Measurements from ENCODE around the gene ABL1.
"Not testable (repeated sequence)": the region's sequence is repeated elsewhere in the genome, so short reads cannot be mapped to it uniquely, and the experiment has no call there.

The ABL1 gene

DNA sequence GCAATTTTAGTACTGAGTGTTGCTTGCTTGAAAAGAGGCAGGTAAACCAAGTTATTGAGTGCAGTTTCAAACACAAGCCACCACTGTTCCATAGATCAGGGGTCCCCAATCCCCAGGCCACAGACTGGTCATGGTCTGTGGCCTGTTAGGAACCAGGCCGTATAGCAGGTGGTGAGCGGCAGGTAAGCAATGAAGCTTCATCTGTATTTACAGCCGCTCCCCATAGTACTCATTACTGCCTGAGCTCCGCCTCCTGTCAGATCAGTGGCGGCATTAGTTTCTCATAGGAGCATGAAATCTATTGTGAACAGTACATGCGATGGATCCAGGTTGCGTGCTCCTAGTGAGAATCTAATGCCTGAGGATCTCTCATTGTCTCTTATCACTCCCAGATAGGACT is 41.5 kb upstream of the ABL1 start:
- no peak for DNase-seq (ENCODE audit: extremely low spot score)
- no peak for TF ChIP-seq ARNT (IDR thresholded peaks at IDR 0.05)
- CTCF ChIA-PET, result no interaction called here
- POLR2A ChIA-PET, result no interaction called here

DNA sequence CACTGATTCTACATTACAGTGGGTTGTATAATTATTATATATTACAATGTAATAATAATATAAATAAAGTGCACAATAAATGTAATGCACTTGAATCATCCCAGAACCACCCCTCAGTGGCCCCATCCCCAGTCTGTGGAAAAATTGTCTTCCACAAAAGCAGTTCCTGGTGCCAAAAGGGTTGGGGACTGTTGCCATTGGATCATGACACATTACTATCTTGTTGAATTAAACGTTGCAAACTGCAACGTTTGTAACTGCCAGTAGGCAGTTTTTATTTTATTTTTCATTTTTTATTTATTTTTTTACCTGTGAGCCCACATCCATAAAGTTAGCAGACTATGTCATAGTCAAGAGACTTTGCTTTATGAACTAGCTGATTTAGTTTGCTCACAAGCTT is 41.0 kb upstream of the ABL1 start:
- POLR2A ChIA-PET, result interaction anchor here (1.4 kb wide), 1 partner anchor 8 kb away, joined by 3 read pairs; no protein-coding TSS in a partner anchor
- DNase-seq (ENCODE audit: extremely low spot score); CTCF ChIA-PET: not testable (repeated sequence)

DNA sequence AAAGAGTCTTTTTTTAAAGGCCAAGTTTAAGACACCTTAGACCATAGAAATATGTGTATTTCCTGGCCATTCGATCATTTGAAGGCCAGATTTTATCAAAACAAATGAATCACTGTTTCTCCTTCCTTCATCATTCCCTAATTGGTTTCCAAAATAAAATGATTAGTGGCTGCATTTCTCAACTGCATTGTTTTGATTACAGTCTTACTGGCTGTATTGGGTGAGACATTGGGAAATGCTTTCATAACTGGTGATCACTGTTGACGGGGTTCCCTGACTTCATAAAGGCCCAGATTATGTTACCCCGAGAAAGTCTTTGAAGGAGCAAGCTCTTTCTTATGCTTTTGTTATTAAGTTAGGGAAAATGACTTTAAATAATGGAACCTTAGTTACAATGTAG is 40.6 kb upstream of the ABL1 start:
- DNase-seq (ENCODE audit: extremely low spot score); CTCF ChIA-PET: not testable (repeated sequence)
- POLR2A ChIA-PET, result interaction anchor here (1.4 kb wide), 1 partner anchor 8 kb away, joined by 3 read pairs; no protein-coding TSS in a partner anchor

DNA sequence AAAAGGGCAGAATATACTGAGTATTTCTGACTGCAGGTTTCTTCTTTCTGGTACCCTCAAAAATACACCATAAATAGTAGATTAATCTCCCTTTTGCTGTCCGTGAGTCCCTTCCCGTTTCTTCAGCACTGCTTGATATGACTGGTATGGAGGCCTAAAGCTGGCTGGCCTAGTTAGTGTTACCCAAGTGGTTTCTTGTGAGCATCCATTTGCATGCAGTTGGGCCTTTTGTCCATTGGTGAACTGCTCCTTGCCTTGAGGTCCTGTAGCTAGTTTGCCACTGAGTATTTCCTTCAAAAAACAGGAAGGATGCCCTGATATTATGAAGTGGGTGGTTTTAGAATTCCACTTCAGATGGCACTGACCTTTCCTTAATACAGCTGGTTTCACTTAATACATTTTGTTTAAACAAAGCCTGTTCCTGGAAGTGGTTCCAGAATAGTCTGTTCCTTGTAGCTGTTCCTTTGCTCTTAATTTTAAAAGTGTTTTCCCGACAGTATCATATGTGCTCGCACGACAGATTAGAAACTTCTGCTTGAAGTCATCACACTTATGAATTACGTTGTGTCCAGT is 40.0 kb upstream of the ABL1 start:
- TF ChIP-seq BHLHE40 (IDR thresholded peaks at IDR 0.05; ENCODE audit: borderline replicate concordance) (no peak), ZNF384 (IDR thresholded peaks at IDR 0.05) (no peak), HDGF (IDR thresholded peaks at IDR 0.05; ENCODE audit: borderline replicate concordance) (no peak), FOXK2 (IDR thresholded peaks at IDR 0.05) (no peak), FOXA1 (IDR thresholded peaks at IDR 0.05) (no peak), LEF1 (IDR thresholded peaks at IDR 0.05; ENCODE audit: borderline replicate concordance) (no peak)
- TF ChIP-seq, protein P1, sequence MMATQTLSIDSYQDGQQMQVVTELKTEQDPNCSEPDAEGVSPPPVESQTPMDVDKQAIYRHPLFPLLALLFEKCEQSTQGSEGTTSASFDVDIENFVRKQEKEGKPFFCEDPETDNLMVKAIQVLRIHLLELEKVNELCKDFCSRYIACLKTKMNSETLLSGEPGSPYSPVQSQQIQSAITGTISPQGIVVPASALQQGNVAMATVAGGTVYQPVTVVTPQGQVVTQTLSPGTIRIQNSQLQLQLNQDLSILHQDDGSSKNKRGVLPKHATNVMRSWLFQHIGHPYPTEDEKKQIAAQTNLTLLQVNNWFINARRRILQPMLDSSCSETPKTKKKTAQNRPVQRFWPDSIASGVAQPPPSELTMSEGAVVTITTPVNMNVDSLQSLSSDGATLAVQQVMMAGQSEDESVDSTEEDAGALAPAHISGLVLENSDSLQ (IDR thresholded peaks at IDR 0.05), result no peak
- DNase-seq (ENCODE audit: extremely low spot score), result no peak
- ChIA-PET CTCF (no interaction called here), POLR2A (interaction anchor here (0.7 to 1.4 kb wide), 2 partner anchors 9 to 40 kb away, joined by 3 read pairs; partner anchors contain the start of gene ABL1)

DNA sequence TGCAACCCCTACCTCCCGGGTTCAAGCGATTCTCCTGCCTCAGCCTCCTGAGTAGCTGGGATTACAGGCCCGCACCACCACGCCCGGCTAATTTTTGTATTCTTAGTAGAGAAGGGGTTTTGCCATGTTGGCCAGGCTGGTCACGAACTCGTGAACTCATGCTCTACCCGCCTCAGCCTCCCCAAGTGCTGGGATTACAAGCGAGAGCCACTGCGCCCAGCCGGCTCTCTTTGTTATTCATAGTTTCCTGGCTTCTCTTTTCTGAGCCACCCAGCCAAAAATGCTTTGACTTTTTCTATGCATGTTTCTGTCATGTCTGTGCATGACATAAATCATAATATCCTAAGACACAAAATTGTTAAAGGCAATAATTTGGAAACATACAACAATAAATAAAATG is 31.9 kb upstream of the ABL1 start:
- DNase-seq (ENCODE audit: extremely low spot score); CTCF ChIA-PET; POLR2A ChIA-PET: not testable (repeated sequence)

DNA sequence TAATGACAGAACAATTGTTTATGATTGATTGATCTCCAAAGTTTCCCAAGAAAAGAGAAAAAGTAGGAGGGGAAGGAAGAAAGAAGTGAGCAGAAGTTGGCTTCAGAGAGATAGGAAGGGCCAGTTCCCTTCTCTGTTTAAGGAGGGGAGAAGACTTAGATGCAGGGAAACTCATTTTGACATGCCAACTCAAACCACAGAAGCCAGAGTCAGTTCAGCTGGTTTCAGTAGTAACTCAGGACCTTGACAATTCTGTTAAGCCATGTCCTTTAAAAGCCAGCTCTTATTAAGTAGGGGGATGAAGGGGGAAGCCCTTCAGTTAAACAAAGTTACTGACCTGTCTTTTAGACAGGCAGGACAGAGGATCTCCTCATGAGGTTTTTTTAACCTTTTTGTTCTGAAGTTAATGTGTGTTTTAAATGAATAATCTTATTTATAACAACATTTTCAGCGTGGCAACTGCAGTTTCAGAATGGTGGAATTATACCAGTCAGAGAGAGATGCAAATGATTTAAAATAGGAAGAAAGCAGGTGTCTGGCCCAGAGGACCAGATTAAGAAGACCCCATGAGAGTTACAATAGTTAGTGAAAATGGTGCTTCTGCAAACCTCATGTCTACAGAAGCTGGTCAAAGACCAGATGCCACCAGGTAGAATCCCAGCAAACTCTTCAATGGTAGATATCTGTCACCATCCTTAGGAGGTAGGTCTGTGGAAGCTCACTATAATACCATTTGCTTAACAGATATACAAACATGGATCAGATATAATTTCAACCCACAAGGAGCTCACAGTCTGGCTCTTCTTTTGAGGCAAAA is 29.3 kb upstream of the ABL1 start:
- no peak for DNase-seq (ENCODE audit: extremely low spot score)
- ChIA-PET CTCF (no interaction called here), POLR2A (interaction anchor here (1.2 kb wide), 1 partner anchor 113 kb away, joined by 3 read pairs; the partner anchor contains the start of gene EXOSC2)
- TF ChIP-seq ARNT (IDR thresholded peaks at IDR 0.05), result no peak
- TF ChIP-seq BHLHE40 (IDR thresholded peaks at IDR 0.05; ENCODE audit: borderline replicate concordance), result no peak
- TF ChIP-seq CTBP1 (IDR thresholded peaks at IDR 0.05; ENCODE audit: borderline replicate concordance), result no peak
- TF ChIP-seq, protein P1 (IDR thresholded peaks at IDR 0.05), result no peak

DNA sequence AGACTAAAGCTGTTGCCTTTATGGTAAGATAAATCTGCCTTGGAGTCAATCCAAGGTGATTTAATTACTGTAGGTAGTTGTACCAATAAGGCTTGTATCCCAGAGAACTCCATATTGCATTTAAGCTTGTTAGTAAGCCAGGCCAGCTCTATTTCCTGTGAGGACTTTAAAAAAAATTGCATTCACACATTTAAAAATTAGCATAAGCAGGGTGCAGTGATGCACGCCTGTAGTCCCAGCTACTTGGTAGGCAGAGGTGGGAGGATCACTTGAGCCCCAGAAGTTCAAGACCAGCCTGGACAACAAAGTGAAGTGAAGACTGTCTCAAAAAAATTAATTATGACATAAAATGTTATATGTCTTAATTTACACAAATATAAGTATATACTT is 28.7 kb upstream of the ABL1 start:
- no peak for DNase-seq (ENCODE audit: extremely low spot score)
- no peak for TF ChIP-seq L3MBTL2 (conservative IDR thresholded peaks at IDR 0.05)
- TF ChIP-seq TARDBP (IDR thresholded peaks at IDR 0.05), result no peak
- TF ChIP-seq NFRKB (IDR thresholded peaks at IDR 0.05), result no peak
- TF ChIP-seq FOXA1 (IDR thresholded peaks at IDR 0.05), result no peak
- no peak for TF ChIP-seq CTBP1 (IDR thresholded peaks at IDR 0.05; ENCODE audit: borderline replicate concordance)
- no peak for TF ChIP-seq FOXM1 (IDR thresholded peaks at IDR 0.05; ENCODE audit: borderline replicate concordance)
- no peak for TF ChIP-seq FOXK2 (IDR thresholded peaks at IDR 0.05)
- ChIA-PET CTCF (no interaction called here), POLR2A (interaction anchor here (1.2 kb wide), 1 partner anchor 113 kb away, joined by 3 read pairs; the partner anchor contains the start of gene EXOSC2)

DNA sequence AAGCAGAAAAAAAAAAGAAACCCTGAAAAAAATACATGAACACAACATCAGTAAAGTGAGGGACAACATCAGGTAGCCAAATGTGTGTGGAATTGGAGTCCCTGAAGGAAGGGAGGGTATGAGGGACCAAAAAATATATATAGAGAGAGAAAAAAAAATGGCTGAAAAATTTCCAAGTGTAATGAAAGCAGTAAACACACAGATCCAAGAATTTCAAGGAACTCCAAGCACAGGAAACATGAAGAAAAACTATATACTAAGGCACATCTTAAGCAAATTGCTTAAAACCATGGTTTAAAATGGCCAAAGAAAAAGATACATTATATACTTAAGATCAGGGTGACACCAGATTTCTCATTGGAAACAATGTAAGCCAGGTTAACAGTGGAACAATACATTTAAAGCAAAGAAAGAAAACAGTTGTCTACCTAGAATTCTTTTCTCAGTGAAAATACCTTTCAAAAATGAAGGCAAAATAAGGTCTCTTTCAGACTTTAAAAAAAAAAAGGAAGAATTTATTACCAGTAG is 24.4 kb upstream of the ABL1 start:
- ChIA-PET POLR2A (no interaction called here), CTCF (no interaction called here)
- DNase-seq (ENCODE audit: extremely low spot score), result no peak
- no peak for TF ChIP-seq ARNT (IDR thresholded peaks at IDR 0.05)
- no peak for TF ChIP-seq LEF1 (IDR thresholded peaks at IDR 0.05; ENCODE audit: borderline replicate concordance)
- TF ChIP-seq FOXM1 (IDR thresholded peaks at IDR 0.05; ENCODE audit: borderline replicate concordance), result no peak
- no peak for TF ChIP-seq ZNF384 (IDR thresholded peaks at IDR 0.05)
